HG02610 (cell line): ENCODE measurements around the gene CFAP68.
"Not testable (repeated sequence)": the region's sequence is repeated elsewhere in the genome, so short reads cannot be mapped to it uniquely, and the experiment has no call there.

Experiments used
- ATAC-seq: cut with Tn5 transposase; IDR thresholded peaks from one replicate; pipeline ENCODE4 v1.9.1; 2021; ENCODE audit warnings: mild to moderate bottlenecking, moderate library complexity; ENCODE audit not compliant: unreplicated experiment

CFAP68 gene

GRCh38 chr11:111916768-111917167, 37.4 kb downstream of the CFAP68 start:
- no peak for ATAC-seq

DNA sequence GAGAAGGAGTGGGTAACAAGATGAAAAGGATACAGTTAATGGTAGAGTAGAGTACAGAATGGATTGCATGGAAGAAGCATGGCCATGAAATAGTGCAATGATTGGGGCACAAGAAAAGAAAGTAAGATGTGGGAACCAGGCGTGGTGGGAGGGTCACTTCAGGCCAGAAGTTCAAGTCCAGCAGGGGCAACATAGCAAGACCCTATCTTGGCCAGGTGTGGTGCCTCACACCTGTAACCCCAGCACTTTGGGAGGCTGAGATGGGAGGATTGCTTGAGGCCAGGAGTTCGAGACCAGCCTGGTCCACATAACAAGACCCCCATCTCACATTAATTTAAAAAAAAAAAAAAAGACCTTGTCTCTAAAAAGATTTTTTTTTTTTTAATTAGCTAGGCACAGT, 38.0 kb downstream of the CFAP68 start:
- no peak for ATAC-seq

DNA sequence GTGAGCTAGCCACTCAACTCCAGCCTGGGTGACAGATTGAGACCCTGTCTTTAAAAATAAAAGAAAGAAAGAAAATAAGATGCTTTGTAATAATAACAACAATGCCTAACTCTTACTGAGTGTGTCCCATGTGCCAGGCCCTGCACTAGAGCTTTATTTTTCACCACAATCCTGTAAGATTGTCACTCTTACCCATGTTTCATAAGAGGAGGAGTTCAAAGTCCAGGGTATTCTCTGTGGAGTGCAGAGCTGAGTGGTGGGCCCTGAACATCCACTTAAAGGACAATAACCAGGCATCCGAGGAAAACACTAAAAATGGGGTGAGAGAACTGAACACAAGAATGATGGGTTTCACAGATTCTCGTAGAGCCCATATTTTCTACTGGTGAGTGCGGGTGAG, 38.4 kb downstream of the CFAP68 start:
- ATAC-seq: no peak

DNA sequence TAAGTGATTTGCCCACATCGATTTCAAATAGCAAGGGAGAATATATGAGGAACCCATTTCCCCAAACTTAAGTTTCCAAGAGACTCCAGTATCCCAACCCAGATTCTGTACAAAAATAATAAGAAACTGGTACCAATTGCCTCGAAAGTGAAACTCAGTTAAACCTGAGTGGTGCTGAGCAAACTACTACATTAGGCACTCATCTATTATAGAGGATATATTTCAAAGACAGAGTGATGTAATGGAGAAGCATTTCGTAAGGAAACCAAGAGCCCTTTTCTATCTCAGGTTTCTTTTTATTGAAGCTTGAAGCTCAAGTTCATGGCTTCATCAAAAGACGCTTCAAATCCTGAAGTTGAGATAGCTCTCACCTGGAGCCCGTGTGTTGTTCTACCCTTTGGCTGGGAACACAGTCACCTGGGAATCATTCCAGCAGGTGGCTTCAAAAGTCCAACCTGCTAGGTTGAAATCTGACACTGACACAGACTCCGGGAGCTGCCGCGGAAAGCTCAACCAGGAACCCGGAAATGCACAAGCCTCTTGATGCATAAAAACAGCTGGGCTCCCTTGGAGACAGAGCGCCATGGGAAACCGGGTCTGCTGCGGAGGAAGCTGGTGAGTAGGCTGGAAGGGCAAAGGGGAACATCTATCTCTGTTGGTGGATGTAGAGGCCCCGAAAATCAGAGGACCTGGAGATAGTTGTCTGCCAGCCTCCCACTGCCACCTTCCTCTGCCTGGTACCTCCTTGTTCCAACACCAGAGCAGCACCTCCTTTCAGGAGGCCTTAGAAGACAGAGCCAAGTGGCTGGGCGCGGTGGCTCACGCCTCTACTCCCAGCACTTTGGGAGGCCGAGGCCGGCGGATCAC, 39.3 kb downstream of the CFAP68 start, which contains the start of gene C11orf52:
Gene C11orf52, plus strand, starts transcription at position 524 of the 867 bp plus-strand sequence. Its CDS starts 60 bp downstream, at position 584.
- no peak for ATAC-seq

DNA sequence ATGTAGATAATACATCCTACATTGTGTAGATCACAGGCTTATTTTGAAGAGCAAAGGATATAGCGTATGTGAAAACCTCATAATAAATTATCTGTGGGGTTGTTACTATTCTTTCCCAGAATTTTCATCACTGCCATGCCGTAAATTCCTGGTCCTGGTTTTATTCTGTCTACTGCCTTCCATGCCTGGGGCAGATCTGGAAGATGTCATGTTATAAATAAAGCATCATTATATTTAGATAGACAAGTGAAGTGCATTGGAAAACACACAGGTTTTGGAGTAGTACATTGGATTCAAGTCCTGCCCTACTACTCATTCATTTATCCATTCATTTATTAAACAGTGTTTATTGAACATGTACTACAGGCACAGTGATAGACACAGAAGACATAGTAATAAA, 41.6 kb downstream of the CFAP68 start:
- no peak for ATAC-seq

GRCh38 chr11:111921541-111922230, 42.3 kb downstream of the CFAP68 start:
- ATAC-seq: no peak

DNA sequence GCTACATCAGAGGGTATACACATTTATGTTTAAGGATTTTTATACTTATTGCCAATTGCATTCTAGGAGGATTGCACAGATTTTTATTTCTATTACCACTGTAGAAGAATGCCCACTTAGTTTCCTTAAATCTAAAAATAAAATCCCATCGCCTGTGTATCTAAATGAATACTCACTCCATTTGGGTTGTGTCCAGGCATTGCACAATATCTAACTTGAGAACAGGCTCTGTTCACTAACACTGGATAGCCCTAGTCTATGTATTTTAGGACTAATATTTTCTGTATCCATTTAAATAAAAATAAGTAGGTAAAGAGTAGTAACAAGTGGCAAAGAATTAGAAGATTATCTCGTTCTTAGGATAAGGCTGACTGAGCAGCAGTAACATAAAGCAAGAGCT, 43.5 kb downstream of the CFAP68 start:
- ATAC-seq: no peak

DNA sequence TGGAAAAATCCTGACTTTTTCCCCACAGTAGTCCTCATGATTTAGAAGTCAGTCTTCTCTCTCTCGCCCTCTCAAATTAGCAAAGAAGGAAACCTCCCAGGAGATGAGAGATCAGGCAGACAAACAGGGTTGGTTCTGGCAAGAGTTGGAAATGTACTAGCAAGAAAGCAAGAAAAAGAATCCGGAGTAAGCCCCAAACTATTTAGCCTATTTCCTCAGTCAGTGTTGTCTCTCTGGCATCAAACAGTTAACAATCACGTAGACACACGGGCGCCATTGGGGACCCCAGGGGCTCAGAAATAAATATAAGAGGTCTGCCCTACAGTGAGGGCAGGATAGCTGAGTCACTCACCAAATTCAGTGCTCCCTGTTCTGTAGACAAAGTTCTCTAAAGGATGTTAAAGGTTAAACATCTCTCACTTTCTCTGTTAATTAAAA, 44.0 kb downstream of the CFAP68 start:
- ATAC-seq: no peak

- no peak for ATAC-seq
These were observed 44.6 kb downstream of the CFAP68 start for GRCh38 chr11:111923951-111924350.

DNA sequence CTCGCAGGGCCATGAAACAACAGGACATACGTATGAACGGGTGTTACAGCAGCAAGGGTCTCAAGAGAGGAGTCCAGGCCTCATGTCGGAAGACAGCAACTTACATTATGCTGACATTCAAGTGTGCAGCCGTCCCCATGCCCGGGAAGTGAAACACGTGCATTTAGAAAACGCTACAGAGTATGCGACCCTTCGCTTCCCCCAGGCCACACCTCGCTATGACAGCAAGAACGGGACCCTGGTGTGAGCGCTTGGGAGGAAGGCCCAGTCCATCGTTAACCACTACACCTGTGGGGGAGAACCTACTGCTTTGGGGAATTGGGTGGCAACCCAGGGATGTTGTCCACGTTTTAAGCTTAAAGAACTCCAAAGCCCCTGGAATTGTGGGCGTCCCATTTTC, 46.6 kb downstream of the CFAP68 start:
- no peak for ATAC-seq

DNA sequence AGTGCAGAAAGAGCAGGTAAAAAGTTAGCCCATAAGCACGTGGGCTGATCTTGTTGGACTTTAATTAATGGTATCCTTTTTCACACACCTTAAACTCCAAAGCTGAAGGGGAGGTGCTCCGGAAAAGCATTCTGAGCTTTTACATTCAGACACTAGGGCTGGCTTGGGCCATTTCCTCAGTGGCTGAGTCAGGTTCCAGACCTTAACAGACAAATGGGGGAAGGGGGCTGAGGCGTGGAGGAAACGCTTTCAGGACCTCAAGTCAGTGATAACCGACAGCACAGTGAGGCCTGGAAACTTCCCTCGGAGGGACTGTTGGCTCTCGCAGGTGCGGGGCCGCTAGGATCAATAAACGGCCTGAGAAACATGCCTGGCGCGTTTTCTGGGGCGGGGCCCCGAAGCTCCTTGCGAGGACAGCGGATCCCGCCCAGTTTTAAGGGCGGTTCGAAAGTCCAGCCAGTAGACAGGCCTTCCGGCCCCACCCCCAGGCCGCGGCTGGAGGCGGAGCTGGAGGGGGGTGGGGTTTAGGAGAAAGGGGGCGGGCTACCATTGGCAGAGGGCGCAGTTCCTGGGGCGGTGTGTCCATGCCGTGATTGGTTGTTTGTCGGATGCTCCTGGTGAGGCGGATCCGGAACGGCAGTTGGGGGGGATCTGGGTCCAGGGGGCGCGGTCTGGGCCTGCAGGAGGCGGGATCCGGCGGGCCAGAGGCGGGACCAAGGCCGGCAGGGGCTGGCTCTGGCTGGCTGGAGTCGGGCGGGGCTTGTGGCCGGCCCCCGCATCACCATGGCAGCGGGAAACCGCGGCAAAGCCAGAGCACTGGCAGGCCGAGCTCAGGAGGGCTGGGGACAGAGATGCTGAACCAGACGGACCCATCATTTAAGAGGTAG, 47.4 kb downstream of the CFAP68 start:
- peak; percentile 93 for ATAC-seq

DNA sequence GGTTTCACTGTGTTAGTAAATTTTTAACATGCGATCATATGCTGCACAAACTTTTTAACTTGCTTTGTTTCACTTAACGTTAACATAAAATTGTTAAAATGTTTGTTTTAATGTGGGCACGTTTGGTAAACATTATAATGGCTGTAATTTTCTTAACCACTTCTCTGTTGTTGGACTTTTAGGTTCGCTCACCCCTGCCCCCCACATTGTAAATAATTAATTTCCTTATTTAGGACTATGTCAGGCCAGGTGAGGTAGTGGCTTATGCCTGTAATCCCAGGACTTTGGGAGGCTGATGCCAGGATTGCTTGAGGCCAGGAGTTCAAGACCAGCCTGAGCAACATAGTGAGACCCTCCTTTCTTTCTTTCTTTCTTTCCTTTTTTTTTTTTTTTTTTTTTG, 51.1 kb downstream of the CFAP68 start:
- no peak for ATAC-seq

GRCh38 chr11:111932611-111932950, 53.2 kb downstream of the CFAP68 start:
- no peak for ATAC-seq

DNA sequence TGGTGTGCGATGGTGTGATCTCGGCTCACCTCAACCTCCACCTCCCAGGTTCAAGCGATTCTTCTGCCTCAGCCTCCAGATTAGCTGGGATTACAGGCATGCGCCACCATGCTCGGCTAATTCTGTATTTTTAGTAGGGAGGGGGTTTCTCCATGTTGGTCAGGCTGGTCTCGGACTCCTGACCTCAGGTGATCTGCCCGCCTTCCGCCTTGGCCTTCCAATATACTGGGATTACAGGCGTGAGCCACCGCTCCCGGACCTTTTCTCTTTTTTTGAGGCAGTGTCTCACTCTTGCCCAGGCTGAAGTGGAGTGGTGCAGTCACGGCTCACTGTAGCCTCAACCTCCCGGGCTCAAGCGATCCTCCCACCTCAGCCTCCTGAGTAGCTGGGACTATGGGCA, 53.8 kb downstream of the CFAP68 start:
- not testable (repeated sequence) for ATAC-seq

- no peak for ATAC-seq
These were observed 54.5 kb downstream of the CFAP68 start for GRCh38 chr11:111933872-111934271.

- no peak for ATAC-seq
These were observed 55.0 kb downstream of the CFAP68 start for GRCh38 chr11:111934306-111934705.
